NK-92 (cell line): ENCODE measurements around the gene NUBP2.

Experiments used
- DNase-seq: peaks from one replicate; lab custom pipeline; 2025; ENCODE audit not compliant: unreplicated experiment; lab: John Stamatoyannopoulos, UW

The NUBP2 gene, protein sequence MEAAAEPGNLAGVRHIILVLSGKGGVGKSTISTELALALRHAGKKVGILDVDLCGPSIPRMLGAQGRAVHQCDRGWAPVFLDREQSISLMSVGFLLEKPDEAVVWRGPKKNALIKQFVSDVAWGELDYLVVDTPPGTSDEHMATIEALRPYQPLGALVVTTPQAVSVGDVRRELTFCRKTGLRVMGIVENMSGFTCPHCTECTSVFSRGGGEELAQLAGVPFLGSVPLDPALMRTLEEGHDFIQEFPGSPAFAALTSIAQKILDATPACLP

DNA sequence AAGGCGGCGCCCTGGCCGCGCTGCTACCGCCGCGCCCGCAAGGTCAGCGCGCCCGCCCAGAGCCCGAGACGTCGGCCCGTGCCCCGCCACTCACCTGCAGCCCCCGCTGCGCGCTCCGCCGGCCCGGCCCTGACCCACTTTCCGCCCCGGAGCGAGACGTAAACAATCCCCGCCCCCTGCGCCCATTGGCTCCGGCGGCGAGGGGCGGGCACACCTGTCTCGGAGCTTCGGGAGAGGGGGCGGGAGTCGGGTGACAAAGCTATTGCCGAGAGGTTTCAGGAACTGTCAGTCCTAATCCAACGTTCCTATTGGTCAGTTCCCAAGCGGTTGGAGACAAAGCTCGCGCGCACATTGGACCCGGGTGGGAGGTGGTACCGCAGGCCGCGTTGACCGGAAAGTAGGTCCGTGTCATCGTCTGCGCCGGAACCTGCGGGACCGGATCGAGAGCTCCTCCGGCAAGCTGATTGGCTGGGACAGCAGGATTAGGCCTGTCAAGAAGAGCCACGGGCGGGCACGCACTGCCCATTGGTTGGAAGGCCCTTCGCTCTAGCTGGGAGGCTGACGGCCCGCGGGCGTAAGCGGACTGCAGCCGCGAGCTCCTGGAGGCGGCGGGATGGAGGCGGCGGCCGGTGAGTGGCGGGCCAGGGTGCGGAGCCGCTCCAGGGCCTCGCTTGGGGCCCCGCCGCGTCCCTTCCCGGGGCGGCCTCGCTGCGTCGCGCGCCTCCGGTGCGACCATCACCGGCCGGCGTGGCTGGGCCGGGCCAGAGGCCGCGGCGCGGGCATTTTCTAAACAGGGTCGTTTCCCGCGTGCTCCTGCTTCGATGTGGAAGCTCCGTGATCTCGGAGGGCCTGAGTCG is at the start of gene NUBP2, which contains the start of gene SPSB3:
TSS of gene NUBP2 (plus strand) at position 553 of the 857 bp plus-strand sequence. CDS start at position 614, 61 bp downstream.
TSS of gene SPSB3 (minus strand) at position 164 of the 857 bp plus-strand sequence. CDS start 1,088 bp downstream, outside the sequence.
- DNase-seq, result peak; percentile 85

DNA sequence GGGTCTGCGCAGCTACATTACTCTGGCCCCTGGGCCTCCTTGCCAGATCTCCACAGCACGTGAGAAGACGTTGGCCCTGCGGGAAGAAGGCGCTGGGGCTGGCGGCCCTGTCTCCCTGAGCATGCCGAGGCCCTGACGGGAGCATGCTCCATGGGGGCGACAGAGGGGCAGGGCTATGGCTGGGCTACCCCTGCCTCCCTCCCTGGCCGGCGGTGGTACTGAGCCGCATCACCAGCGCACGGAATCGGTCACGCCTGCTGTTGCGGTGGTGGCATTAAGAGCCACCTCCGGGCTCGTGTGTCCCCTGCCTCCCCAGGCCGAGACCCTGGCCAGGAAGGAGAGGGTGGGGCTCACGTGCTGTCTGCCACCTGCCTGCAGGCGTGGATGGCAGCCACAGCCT is 48.6 kb upstream of the NUBP2 start:
- DNase-seq, result no peak

DNA sequence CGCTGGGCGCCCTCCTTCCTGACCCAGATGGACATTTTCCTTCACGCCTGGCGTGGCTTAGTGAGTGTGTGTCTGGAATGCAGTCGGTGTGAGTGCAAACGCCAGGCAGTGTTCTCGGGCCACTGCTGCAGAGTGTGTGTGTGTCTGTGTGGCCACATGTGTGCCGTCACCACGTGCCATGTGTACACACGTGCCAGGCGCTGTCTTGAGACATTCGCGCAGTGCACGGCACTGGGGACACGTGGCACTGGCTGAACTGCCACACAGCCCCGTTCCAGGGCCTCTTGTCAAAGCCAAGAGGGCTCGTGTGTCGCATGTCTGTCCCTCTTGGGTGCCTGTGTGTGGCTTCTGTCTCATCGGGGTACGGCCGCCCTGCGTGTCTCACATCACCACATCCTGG is 47.9 kb upstream of the NUBP2 start:
- DNase-seq, result no peak

DNA sequence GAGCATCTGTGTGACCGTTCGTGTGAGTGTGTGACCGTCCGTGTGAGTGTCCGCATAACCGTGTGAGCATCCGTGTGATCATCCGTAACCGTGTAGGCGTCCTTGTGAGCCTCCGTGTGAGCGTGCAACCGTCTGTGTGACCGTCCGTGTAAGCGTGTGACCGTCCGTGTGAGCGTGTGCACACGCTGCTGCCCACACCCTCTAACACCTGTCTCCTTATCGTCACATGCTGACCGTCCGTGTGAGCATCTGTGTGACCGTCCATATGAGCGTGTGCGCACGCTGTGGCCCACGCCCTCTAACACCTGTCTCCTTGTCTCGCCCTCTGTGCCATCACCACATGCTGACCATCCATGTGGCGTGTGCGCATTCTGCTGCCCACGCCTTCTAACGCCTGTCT is 42.5 kb upstream of the NUBP2 start:
- no peak for DNase-seq

DNA sequence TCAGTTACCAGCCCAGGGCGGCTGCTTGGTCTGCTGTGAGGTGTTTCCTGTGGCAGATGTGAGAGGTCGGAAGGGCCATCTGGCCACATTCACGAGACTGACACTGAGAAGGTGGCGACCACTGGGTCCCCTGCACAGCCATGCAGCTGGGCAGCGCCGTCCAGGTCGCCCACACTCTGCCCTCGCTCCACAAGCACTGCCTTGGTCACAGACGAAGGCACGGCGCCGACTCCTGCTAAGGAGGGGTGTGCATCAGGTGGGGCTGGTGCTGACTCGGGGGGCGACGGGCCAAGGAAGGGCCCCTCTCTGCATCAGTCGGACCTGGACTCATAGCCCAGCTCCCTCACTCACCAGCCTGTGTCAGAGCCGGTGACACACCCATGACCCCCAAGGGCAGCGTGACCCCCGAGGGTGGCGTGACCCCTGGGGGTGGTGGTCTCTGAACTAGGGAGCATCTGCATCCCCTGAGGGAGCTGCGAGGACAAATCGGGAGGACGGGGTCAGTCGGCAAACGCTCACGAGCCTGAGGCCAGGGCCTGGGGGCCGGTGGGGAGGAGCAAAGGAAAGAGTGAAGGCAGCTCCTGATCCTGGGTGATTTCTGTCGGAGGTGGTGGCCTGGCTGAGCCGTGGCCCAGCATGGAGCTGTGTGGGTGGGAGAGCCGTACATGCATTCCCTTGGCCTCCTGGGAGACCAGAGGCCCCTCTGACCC is 41.8 kb upstream of the NUBP2 start:
- DNase-seq, result no peak

DNA sequence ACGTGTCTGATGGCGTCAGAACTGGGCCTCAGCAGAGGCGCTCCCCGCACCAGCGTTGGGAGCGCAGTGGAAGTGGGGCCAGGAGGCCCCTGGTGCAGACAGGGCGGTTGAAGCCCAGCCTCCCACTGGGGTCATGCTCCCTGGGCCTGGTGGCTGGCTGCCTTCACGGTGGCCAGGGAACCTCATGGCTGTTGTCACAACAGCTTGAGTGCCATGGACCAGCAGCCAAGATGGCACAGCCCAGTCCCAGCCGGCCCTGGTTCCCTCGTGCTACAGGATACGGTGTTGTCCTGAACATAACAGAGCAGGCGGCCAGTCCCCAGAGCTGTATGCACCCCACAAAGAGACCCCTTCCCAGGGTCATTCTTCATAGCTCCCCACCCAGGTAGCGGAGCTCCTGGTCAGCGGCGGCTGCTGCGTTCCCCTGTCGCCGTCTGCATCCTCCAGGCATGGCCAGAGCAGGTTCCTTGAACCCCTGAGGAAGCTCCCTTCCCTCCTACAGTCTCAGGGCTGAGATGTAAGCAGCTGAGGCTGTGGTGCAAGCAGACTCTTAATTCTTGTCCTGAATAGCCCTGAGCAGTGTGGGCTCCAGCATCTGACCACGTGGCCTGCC is 41.1 kb upstream of the NUBP2 start:
- DNase-seq, result no peak

DNA sequence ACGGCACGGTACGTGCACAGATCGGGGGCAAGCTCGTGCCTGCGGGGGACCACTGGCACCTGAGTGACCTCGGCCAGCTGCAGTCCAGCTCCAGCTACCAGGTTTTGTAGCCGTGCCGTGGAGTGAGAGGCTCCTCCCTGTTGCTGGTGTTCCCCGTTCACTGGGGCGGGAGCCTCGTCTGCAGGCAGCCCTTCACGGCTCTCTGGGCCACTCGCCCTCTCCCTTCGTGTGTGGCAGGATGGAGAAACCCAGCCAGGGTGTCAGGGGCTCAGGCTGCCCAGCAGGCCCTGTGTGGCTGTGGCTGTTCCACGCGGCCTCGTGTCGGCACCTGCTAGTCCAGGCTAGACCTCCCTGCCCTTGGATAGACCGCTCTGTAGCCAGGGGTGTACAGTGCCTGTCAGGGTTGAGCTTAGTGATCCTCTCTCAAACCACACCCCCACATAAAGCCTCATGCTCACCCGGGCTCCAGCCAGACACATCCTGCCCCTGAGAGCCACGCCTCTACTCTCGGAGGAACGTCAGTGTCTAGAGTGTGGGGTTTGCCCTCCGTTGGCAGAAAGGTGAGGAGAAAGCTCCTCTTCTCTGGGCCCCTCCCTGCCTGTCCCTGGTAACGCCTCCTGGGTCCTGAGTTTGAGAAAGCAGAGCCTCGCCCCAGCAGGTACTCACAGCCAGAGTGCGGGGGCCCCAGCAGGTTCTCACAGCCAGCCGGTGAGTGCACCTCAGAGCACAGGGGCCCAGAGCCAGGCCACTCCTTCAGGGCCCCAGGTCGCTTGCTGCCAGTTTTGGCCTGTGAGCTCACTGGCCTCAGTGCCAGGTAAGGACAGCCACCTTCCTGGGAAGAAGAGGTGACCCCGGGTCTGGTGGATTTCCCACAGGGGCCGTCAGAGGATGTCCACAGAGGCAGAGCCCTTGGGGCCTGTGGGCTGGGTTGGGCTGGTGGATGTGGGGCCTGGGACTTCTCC is 39.1 kb upstream of the NUBP2 start:
- no peak for DNase-seq

DNA sequence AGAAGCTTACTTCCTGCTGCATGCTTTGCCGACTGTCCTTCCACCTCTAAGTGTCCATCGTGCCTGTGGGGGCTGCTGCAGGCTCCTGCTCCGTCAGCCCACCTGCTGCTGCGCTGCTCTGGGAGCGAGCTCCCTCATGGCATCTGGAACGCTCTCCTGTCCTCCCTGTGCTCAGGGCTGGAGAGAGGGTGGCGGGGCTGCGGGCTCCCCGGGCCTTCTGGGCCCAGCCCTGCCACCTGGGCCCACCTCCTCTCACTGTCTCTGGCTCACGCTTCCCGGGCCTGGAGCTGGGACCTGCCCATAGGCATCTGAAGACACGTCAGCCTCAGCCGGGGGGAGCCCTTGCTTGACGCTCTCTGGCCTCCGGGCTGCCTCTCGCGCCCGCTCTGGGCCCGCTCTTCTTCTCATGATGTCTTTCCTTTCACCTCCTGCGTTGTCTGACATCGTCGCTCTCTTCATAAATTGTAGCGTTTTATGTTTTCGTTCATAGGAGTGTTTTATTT is 38.4 kb upstream of the NUBP2 start:
- no peak for DNase-seq

DNA sequence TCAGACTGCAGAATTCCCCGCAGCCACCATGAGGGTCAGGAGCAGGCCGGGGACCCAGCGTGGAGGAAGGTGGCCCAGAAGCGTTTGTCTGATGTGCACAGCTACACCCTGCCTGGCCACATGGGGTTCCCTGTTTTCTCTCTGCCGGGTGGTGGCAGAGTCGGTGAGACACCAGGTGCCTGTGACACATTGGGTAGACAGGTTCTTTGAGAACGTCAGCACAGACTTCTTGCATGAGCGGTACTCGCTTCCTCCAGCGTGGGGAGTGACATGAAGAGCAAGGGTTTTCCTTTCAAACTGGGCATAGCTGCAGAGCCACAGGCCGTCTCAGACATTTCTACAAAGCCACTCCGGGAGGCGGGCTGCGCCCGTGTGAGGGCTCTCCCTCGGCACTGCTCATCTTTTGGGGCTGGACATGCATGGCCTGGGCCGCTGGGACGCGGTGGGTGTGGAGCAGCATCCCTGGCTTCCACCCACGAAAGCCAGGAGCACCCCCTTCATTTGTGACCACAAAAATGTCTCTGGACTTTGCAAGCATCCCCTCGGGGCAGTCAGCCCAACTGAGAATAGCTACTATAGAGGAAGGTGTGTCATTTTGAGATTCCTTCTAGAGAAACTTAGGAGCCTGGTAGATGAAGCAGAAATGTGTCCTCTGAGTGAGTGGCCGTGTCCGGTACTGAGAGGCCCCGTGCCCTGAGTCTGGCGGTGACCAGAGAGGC is 37.4 kb upstream of the NUBP2 start:
- no peak for DNase-seq

DNA sequence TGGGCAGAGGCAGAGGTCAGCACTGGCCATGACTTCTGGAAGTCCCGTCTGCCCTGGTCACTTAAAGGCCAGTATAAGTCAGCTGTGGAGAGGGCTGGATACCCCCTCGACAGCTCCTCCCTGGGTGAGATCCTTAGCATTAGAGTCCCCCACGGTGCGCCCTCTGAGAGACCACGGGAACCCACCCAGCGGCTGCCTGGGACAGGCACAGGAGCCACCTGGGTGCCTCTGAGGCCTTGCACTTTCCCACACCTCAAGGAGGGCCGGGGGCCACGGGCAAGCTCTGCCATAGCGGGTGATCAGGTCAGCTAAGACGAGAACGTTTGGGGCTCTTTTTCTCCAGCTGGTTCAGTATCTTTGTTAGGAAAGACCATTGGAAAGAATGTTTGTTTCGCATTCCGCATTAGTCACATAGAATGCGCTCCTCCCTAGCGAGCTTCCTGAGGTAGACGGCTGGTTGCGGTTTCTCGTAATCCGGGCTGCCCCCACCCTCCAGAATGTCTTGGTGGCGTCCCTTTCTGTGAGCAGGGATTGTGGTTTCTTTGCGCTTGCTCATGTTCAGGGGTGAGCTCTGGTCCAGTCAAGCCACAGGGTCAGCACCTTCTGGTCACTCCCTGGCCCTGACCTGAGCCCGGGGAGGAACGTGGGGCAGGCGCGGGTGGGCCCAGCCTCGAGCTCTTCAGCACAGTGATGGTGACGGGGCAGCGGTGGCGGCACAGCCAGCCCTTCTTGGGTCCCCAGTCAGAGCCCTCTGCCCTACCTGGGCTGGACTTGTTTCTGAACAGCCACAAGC is 36.7 kb upstream of the NUBP2 start:
- DNase-seq, result no peak

DNA sequence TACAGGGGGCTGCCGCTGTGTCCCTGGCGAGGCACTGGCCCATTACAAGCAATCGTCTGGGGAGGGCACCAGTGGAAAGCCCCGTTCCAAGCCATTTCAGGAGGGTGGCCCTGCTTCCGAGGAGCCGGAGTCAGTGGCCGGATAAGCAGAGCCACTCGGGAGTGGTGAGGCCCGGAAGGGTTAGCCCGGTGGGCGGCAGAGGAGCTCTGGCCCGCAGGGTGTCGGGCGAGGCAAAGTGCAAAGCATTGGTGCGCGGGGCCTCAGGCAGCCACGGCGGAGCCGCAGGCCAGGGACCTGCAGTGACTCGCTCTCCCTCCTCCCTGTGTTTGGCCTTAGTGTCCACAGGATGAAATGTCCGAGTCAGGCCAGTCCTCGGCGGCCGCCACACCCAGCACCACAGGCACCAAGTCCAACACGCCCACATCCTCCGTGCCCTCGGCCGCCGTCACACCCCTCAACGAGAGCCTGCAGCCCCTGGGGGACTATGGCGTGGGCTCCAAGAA is 36.0 kb upstream of the NUBP2 start:
- DNase-seq, result no peak

DNA sequence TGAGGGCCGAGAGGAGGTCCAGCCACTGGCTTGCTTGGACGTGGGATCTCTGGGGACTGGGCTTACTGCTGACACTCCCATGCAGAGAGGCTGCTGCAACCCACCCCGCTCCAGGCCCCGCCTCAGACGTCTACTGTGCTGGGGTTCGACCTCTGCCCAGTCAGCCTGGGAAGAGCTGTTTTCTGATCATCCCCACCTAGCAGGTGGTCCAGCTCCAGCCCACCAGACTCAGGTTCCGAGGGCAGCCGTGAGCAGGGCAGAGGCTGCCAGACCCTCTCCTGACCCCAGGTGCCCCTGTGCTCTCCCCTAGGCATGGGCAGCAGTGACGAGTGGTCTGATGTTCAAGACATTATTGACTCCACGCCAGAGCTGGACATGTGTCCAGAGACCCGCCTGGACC is 34.8 kb upstream of the NUBP2 start:
- no peak for DNase-seq

DNA sequence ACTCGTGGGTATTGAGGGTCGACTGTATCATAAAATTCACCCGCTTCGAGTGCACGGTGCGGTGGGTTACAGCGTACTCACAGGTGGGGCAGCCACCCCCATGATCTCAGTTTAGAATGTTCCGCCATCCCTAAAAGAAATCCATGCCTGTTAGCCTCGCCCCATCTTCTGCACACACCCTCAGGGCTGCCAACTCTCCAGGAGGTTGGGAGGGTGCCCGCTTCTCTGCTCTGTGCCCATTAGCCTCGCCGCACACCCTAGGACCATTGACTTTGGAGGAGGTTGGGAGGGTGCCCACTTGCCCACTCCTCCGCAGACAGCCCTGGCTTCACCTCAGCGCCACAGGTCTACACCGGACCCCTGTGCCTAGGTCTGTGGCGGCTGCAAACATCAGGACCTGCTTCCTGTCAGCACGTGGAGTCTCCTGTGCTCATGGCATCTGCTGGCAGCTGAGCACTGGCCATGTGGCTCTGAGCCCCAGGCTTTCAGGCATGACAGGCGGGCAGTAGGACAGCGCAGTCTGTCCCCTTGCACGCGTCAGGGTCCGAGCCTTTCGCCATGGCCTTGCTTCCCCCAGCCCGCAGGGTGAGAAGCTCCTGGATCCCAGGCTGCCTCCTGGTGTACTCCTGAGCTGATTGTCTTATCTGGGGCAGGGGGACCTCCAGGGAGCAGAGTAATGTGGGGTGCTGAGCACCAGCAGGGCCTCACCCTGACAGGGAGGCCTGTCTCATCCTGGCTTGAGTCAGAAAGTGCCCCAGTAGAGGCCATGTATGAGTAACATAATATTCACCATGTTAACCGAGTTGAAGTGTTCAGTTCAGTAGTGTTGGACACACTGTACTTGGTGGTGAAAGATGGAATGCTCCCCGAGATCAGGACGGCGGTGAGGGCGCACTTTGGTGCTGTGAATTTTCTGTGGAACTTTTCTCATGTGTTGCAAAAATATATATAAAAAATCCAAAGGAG is 33.3 kb upstream of the NUBP2 start:
- no peak for DNase-seq

DNA sequence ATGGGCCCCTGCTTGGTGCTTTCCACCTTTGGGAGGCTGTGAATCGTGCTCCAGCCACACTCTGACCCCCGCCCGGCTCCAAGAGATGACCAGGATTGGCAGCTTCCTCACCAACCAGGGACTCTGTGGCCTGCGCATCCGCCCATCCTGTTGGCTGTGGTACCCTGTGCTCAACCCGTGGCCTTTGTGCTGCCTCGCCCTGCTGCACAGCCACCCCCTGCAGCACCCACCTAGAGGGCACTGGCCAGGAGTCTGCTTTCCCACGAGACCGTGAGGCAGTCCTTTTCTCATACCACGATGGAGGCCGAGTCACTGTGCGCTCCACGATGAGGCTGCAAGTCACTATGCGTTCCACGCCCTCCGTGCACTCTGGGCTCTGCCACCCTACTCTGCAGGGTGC is 30.8 kb upstream of the NUBP2 start:
- no peak for DNase-seq

DNA sequence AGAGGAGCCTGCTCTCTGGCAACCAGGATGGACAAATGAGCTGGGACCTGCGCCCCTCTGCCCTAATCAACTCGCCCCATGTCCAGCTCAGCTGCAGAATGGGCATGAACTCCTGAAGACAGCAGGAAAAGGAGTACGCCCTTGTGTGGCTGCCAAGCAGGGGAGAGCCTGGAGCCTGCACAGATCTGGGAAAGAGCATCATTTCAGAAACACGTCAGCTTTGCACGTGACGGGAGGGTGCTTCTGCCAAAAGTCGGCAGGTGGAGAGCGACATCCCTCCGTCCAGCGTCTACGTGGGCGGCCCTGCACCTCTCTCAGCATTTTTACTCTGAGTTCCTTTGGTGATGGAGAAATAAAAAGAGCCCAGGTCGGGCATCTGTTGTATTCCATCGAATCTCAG is 29.9 kb upstream of the NUBP2 start:
- no peak for DNase-seq

DNA sequence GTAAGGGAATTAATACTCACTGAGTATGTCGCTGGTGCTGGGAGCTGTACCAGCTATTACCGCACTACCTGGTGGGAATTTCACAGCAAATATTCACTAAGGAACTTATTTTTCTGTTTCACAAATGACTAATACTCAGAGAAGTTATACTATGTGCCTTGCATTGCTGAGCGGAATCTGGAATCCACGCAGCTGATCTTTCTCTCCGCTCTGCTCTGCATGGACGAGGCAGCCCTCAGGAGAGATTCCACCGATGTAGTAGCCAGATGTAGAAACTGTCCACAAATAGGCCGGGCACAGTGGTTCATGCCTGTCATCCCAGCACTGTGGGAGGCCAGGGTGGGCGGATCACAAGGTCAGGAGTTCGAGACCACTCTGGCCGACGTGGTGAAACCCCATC is 28.6 kb upstream of the NUBP2 start:
- no peak for DNase-seq
